B cell (primary cell): Measurements from ENCODE around the gene NBEA. TPM values are rescaled to one million over a fixed set of nuclear protein-coding genes. Genes with fewer than 3 reads are reported as not detected.

ENCODE experiments used
- ATAC-seq: fragments of 200-7000 bp; cut with Tn5 transposase; one replicate; pipeline ENCODE4 v1.10.0; 2021; ENCODE audit warnings: low read depth, mild to moderate bottlenecking, moderate number of reproducible peaks, moderate library complexity
- CTCF ChIA-PET: fragments of 350-600 bp; sonication (Branson Sonifier 250); formaldehyde crosslinking; loops from one replicate; lab custom pipeline; 2021; ENCODE audit warnings: antibody characterized with exemption, inconsistent platforms; lab: Charles Lee
- POLR2A ChIA-PET: fragments of 350-600 bp; sonication (Branson Sonifier 250); formaldehyde crosslinking; loops from one replicate; lab custom pipeline; 2021; ENCODE audit warnings: antibody characterized with exemption; lab: Charles Lee
- DNase-seq: peaks from one replicate; pipeline ENCODE4 v3.0.0; 2013
- H2AFZ ChIP-seq: 2 replicates; pipeline ENCODE4 v1.6.1; 2012; ENCODE audit warnings: mild to moderate bottlenecking, low read depth, low read length; ENCODE audit not compliant: insufficient read depth, poor library complexity, severe bottlenecking
- H3K27ac ChIP-seq, 2 donors: 1 replicate in 1 of 2; 2 replicates in 1 of 2; pipeline ENCODE4 v1.5.1; 2012 to 2013; ENCODE audit warnings: low read length in 2 of 2, mild to moderate bottlenecking in 2 of 2, moderate library complexity in 1 of 2
- H3K27me3 ChIP-seq, 4 experiments: fragments of 200-600 bp in 1 of 4; sonication (generic) in 1 of 4; replicated peaks in 1 of 4; 1 replicate in 2 of 4; 2 replicates in 2 of 4; pipeline versions ENCODE4 v1.6.1 to v1.7.0; 2013 to 2016; ENCODE audit warnings: low read length in 3 of 4, mild to moderate bottlenecking in 2 of 4, mixed read lengths in 1 of 4, moderate library complexity in 1 of 4; ENCODE audit not compliant: insufficient read depth in 4 of 4, control insufficient read depth in 3 of 4; ENCODE audit errors: control extremely low read depth in 1 of 4
- H3K36me3 ChIP-seq, 2 experiments: replicated peaks in 1 of 2; 1 replicate in 1 of 2; 2 replicates in 1 of 2; pipeline versions ENCODE4 v1.6.1 to v1.7.1; 2013; ENCODE audit warnings: low read length in 1 of 2; ENCODE audit not compliant: insufficient read depth in 2 of 2, control insufficient read depth in 1 of 2; ENCODE audit errors: control extremely low read depth in 1 of 2, extremely low read depth in 1 of 2
- H3K4me1 ChIP-seq, 2 donors: fragments of 200-600 bp in 1 of 2; sonication (generic) in 1 of 2; 1 replicate in 1 of 2; 2 replicates in 1 of 2; pipeline versions ENCODE4 v1.5.1 to v1.6.1; 2013 to 2017; ENCODE audit warnings: low read length in 2 of 2; ENCODE audit not compliant: control insufficient read depth in 2 of 2, insufficient read depth in 2 of 2
- H3K4me2 ChIP-seq: replicated peaks from 2 replicates; pipeline ENCODE3; 2012; ENCODE audit warnings: mild to moderate bottlenecking, low read depth, low read length; ENCODE audit not compliant: poor library complexity, severe bottlenecking
- H3K4me3 ChIP-seq, 5 experiments: fragments of 200-600 bp in 1 of 5; sonication (generic) in 1 of 5; 1 replicate in 3 of 5; 2 replicates in 2 of 5; pipeline versions ENCODE4 v1.5.1 to v1.7.0; 2011 to 2016; ENCODE audit warnings: low read length in 4 of 5, mild to moderate bottlenecking in 4 of 5, low read depth in 2 of 5, control low read depth in 1 of 5, moderate library complexity in 1 of 5; ENCODE audit not compliant: insufficient read depth in 1 of 5; ENCODE audit errors: control extremely low read depth in 1 of 5, extremely low read depth in 1 of 5
- H3K79me2 ChIP-seq: fragments of 200-600 bp; sonication (generic); one replicate; pipeline ENCODE4 v1.6.0; 2016; ENCODE audit warnings: low read length; ENCODE audit not compliant: control insufficient read depth, insufficient read depth
- H3K9ac ChIP-seq: fragments of 200-600 bp; sonication (generic); 2 replicates; pipeline ENCODE4 v1.6.1; 2017; ENCODE audit warnings: mild to moderate bottlenecking, low read length, moderate library complexity
- H3K9me3 ChIP-seq, 3 donors: one replicate each; pipeline versions ENCODE4 v1.6.1 to v1.7.1; 2013; ENCODE audit warnings: low read length in 2 of 3; ENCODE audit not compliant: control insufficient read depth in 2 of 3, insufficient read depth in 1 of 3; ENCODE audit errors: control extremely low read depth in 1 of 3
- H4K20me1 ChIP-seq: 2 replicates; pipeline ENCODE4 v1.6.0; 2012; ENCODE audit warnings: mild to moderate bottlenecking, low read length; ENCODE audit not compliant: insufficient read depth, control insufficient read depth, poor library complexity, severe bottlenecking
- H3K27ac Mint-ChIP-seq: one replicate; pipeline ENCODE4 v1.8.0; 2021; ENCODE audit warnings: mixed read lengths
- H3K27me3 Mint-ChIP-seq: one replicate; pipeline ENCODE4 v1.8.0; 2021; ENCODE audit warnings: mixed read lengths
- H3K4me1 Mint-ChIP-seq: one replicate; pipeline ENCODE4 v1.8.0; 2021; ENCODE audit warnings: mixed read lengths
- H3K4me3 Mint-ChIP-seq: one replicate; pipeline ENCODE4 v1.8.0; 2021; ENCODE audit warnings: mixed read lengths
- H3K9me3 Mint-ChIP-seq: one replicate; pipeline ENCODE4 v1.8.0; 2022; ENCODE audit warnings: mixed read lengths; ENCODE audit not compliant: insufficient read depth
- EZH2 ChIP-seq: IDR thresholded peaks from 2 replicates; pipeline ENCODE4 v1.6.1; 2012; ENCODE audit warnings: borderline replicate concordance, low read depth, mild to moderate bottlenecking, moderate library complexity, low read length; ENCODE audit not compliant: insufficient read depth, poor library complexity, severe bottlenecking
- WGBS: methylation state at CpG from one replicate; pipeline ENCODE4 v1.1.5; 2013; ENCODE audit warnings: missing lambda C conversion rate; ENCODE audit not compliant: insufficient coverage; 5-methylcytosine and 5-hydroxymethylcytosine counted together
- intact Hi-C: fragments of 100-400 bp; cut with micrococcal nuclease; formaldehyde crosslinking; loops from one replicate; pipeline ENCODE4 v1.10.0; 2022
- polyA plus RNA-seq: library from polyadenylated mRNA; depleted of rRNA; stranded (reverse); fragments of >200 nt; gene quantifications from 2 replicates; pipeline ENCODE4 v1.2.3, GENCODE V29; 2012
- total RNA-seq, 2 donors: library from RNA; stranded (reverse); fragments of 120-200 nt in 1 of 2; gene quantifications; 1 replicate in 1 of 2; 2 replicates in 1 of 2; pipeline versions ENCODE4 v1.2.3 to v1.2.4, GENCODE V29; 2013 to 2022
- TF ChIP-seq, protein P1 (sequence below): fragments of 200-600 bp; IDR thresholded peaks from one replicate; pipeline ENCODE4 v1.8.0; 2022; ENCODE audit warnings: antibody characterized with exemption, mild to moderate bottlenecking

The NBEA gene
- total and polyA plus RNA-seq, 2 donors (not counting 1 experiment from before 2014, with no cell fraction given), result 1.5 to 10.7 TPM

DNA sequence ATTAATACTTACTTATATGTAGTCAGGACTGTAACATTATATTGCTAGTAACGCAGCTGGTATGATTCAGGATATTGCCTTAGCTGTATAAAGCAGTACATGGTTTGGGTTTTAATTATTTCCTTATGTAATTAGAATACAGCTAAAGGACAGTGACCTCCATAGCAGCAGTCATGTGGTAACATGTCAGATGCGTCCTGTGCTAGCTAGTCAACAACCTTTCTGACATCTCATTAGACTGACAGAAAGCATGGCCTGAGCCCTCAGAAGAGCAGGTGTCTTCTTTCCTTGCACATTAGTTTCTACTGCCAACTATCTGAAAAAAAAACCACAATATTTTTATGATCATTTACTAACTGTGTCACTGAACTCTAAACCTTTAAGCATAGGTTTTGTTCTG is 412.2 kb downstream of the NBEA start:
- H3K9me3 ChIP-seq, result no peaks in the 10 kb centered on the region
- H3K4me3 ChIP-seq, result no peak overlapping the region
- WGBS, result 100% methylated on average over 1 of the region's 2 CpGs
- DNase-seq, result no peak
- Mint-ChIP-seq H3K4me1 (peaks cover 4% of the 10 kb centered on the region), H3K27ac (no peak overlapping the region), H3K9me3 (no peaks in the 10 kb centered on the region), H3K27me3 (no peaks in the 10 kb centered on the region), H3K4me3 (no peak overlapping the region)
- ATAC-seq, result no peak
- no peaks in the 10 kb centered on the region for H4K20me1 ChIP-seq
- no peaks in the 10 kb centered on the region for H3K27me3 ChIP-seq
- no peaks in the 10 kb centered on the region for H3K79me2 ChIP-seq
- intact Hi-C loops, result no loop called here
- no peak overlapping the region for H3K4me2 ChIP-seq
- TF ChIP-seq, protein P1, sequence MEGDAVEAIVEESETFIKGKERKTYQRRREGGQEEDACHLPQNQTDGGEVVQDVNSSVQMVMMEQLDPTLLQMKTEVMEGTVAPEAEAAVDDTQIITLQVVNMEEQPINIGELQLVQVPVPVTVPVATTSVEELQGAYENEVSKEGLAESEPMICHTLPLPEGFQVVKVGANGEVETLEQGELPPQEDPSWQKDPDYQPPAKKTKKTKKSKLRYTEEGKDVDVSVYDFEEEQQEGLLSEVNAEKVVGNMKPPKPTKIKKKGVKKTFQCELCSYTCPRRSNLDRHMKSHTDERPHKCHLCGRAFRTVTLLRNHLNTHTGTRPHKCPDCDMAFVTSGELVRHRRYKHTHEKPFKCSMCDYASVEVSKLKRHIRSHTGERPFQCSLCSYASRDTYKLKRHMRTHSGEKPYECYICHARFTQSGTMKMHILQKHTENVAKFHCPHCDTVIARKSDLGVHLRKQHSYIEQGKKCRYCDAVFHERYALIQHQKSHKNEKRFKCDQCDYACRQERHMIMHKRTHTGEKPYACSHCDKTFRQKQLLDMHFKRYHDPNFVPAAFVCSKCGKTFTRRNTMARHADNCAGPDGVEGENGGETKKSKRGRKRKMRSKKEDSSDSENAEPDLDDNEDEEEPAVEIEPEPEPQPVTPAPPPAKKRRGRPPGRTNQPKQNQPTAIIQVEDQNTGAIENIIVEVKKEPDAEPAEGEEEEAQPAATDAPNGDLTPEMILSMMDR, result no peak
- TF ChIP-seq EZH2, result no peak
- POLR2A ChIA-PET, result no interaction called here
- CTCF ChIA-PET, result no interaction called here
- H3K9ac ChIP-seq, result no peak overlapping the region
- no peak overlapping the region for H2AFZ ChIP-seq
- H3K27ac ChIP-seq, result no peak overlapping the region
- no peaks in the 10 kb centered on the region for H3K36me3 ChIP-seq
- no peaks in the 10 kb centered on the region for H3K4me1 ChIP-seq

DNA sequence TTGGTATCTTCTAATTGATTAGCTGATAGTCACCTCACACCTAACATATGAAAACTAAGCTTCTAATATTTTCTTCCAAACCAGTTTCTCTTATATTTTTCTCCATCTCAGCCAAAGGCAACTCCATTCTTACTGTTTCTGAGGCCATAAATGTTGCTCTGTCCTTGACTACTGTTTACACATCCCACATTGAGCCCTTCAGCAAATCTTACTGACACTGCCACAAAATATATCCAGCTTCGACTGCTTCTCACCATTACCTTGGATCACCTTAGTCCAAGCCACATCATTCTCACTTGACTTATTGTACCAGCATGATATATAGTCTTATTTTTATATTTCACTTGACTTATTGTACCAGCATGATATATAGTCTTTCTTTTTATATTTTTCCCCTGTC is 412.8 kb downstream of the NBEA start:
- Histone ChIP-seq H2AFZ (no peak overlapping the region), H4K20me1 (no peaks in the 10 kb centered on the region), H3K9ac (no peak overlapping the region), H3K27me3 (no peaks in the 10 kb centered on the region), H3K79me2 (no peaks in the 10 kb centered on the region), H3K9me3 (no peaks in the 10 kb centered on the region), H3K4me1 (no peaks in the 10 kb centered on the region), H3K36me3 (no peaks in the 10 kb centered on the region), H3K4me3 (no peak overlapping the region), H3K4me2 (no peak overlapping the region), H3K27ac (no peak overlapping the region)
- CTCF ChIA-PET, result no interaction called here
- no peak for TF ChIP-seq EZH2
- TF ChIP-seq, protein P1, result no peak
- ATAC-seq (no peak), DNase-seq (no peak)
- H3K27me3 Mint-ChIP-seq, result no peaks in the 10 kb centered on the region
- no CpG with 5 or more reads among the region's 1 CpG for WGBS
- intact Hi-C loops, result no loop called here
- H3K4me3 Mint-ChIP-seq, result no peak overlapping the region
- no peak overlapping the region for H3K27ac Mint-ChIP-seq
- POLR2A ChIA-PET, result no interaction called here
- peaks cover 4% of the 10 kb centered on the region for H3K4me1 Mint-ChIP-seq
- no peaks in the 10 kb centered on the region for H3K9me3 Mint-ChIP-seq
